Stimulated activated CD8-positive, alpha-beta memory T cell treated with anti-CD3 and anti-CD28 coated beads, Interleukin-12 subunit alpha, Interleukin-12 subunit beta, amount 100 ng/mL, for 24 hours (primary cell): ENCODE measurements around the gene UTP25.

Experiments used
- DNase-seq: peaks from one replicate; pipeline ENCODE4 v3.0.0-alpha.2; 2020; ENCODE audit errors: extremely low read depth

UTP25 gene

DNA sequence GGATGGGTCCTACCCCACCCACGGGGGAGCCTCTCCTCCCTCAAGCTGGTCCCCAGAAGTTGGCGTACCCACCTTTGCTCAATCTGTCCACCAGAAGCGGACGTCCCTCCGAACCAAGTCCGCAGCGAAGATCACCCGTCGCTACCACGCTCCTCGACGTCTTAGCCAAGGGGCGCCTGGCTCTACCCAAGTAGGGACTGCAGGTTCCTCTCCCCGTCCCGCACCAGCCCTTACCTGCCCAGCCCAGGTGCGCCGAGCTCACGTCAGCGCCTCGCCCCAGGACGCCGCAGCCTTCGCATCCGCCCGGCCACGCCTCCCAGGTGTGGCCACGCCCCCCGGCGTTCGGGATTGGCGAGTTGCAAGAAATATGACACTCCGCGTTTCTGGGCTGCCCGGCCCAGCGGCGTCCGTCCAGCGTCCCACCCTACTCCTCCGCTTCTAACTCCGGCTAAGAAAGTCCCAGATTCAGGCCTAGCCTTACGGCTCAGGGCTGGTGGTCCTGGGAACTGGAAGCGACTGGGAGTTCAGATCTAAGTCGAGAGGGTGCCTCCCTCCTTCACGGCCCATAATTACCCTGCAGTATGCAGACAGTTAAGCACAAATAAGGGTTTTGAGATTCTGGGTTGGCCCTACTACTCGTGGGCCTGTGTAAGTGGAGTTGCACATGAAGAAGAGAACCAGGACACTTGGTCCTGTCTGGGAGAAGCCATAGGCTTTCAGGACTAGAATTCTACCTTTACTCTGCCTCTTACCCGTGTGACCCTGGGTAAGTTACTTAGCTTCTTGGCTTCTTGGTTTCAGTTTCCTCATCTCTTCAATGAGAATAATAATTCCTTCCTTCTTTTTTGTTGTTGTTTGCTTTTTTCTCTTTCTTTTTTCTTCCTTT is 21.7 kb upstream of the UTP25 start, which contains the start of gene IRF6:
IRF6 (minus strand) TSS at position 268 of the 886 bp plus-strand sequence. CDS start 4,729 bp downstream, outside the sequence.
- peak; percentile 33 for DNase-seq

DNA sequence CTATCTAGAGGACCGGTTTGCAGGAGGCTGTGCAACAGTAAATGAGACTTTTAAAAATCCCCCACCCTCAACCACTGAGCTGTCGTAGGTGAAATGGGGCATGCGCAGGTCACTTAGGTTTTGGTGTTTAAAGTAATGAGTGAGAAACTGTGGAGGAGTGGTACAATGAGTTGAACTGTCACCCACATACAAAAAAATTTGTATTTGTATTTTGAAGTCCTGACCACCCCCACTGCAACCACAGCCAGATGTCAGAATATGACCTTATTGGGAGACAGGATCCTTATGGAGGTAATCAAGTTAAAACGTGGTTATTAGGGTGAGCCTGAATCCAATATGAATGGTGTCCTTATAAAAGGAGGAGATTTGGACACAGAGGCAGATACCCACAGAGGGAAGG is 20.3 kb upstream of the UTP25 start:
- DNase-seq = no peak

DNA sequence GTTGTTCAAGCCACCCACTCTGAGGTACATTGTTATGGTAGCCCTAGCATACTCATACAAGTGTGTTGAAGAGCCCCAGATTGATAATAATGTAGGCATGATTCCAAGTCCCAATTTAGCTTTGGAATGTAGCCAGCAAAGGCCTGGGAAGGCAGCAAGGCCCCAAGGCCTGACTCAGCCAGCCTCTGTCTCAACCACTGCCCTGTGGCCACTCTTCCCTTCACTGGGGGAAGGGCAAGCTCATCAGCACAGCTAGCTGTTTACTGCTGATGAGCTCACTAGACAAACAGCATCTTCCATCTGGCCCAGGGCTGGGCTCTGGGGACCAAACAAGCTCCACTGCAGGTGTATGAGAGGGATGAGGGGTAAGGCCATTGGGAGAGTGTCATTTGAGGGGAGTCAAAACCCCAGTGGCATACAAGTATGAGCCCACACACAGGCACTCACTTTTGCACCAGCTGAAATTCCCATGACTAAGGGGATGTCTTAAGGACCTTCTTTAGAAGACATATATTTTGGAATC is 19.7 kb upstream of the UTP25 start:
- no peak for DNase-seq

DNA sequence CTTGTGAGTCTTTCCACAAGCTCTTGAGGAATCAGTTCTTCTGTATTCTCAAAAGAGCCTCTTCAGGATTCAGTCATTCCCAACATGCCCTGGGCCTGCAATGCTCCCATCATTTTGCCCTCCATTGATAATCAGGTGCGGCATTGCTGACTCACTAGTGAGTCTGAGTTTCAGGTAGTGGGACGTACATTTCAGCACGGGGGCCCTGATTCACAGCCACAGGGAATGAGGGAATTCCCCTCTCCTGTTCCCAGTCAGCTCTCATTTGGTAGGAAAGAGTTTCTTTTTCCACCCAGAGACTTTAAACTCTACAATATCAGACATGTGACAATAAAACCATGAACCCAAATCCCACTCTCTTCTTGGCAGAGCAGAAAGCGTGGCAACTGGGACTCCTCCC is 18.2 kb upstream of the UTP25 start:
- DNase-seq = no peak

GRCh38 chr1:209810783-209811182 is 17.0 kb upstream of the UTP25 start:
- no peak for DNase-seq

DNA sequence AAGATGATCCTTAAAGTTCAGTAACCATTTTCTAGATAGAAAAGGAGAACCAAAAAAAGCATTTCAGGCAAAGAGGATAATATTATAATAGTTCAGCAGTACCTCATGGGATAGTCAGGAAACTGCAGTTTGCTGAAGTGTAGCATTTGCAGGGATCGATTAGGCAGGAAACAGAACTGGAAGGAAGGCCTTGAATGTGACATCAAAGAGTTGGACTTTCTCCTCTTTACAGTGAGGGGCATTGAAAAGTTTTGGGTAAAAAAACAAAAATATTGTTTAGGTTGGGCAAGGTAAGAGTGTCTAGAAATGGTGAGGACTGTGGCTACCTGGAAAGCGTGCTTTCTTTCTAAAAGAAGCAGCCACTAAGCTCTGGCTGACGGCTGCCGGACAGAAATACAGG is 13.9 kb upstream of the UTP25 start:
- DNase-seq = no peak

- no peak for DNase-seq
These were observed 12.3 kb upstream of the UTP25 start for GRCh38 chr1:209815490-209815889.

DNA sequence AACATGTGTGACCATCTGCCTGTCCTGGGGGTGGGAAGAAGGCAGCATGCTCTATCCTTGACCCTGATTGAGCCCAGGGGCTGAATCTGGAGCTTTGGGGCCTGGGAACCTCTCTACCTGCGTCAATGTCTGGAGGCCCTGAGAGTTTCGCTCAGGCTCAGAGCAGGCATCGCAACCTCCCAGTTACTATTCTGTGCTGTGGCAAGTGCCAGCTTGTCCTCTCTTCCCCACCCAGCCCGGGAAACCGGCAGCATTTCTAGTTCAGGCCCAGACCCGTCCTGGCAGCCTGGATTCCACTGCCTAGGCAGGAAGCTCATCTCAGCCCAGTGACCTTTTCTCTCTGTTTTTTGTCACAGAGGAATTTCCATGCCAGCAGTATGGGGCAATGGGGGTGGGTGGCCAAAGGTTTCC is 11.8 kb upstream of the UTP25 start:
- DNase-seq = no peak

DNA sequence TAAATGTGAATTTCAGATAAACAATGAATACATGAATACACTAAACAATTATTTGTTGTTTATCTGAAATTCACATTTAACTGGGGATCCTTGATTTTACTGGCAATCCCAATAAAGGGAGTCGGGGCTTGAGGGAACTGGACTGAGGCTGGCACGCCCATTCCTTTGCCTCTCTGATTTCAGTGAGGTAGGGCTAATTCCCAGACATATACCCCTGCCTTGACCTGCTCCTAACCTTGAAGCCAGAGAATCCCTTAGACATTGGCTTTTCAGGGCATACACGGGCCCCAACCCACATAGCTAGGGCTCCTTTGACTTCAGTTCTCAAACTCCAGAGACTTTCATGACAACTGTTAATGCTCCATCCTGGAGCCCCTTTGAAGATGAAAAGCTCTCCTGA is 10.8 kb upstream of the UTP25 start:
- no peak for DNase-seq

GRCh38 chr1:209817691-209818090 is 10.1 kb upstream of the UTP25 start:
- DNase-seq = no peak

- DNase-seq = no peak
These were observed 8.7 kb upstream of the UTP25 start for GRCh38 chr1:209819058-209819457.

- no peak for DNase-seq
These were observed 6.8 kb upstream of the UTP25 start for GRCh38 chr1:209820986-209821385.

DNA sequence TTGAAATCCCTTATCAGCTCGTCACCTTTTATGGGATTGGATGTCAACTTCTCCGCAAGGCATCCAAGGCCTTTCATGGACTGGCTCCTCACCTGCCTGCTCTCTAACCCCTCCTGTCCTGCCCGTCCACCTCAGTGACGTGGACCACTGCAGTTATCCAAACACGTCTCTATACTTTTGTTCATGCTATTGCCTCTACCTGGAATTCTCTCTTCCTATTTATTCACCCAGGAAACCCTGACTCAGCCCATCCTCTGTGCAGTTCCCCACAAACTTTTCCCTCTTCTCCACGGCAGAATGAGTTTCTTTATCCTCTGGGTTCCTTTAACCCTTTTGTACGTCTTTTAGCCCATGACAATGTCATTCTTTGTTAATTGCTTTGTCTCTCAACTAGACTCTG is 5.1 kb upstream of the UTP25 start:
- no peak for DNase-seq

- DNase-seq = no peak
These were observed 4.4 kb upstream of the UTP25 start for GRCh38 chr1:209823143-209824041.

- DNase-seq = no peak
These were observed 2.0 kb upstream of the UTP25 start for GRCh38 chr1:209825591-209826434.

GRCh38 chr1:209829716-209830115 is 1.9 kb downstream of the UTP25 start:
- no peak for DNase-seq

- no peak for DNase-seq
These were observed 3.0 kb downstream of the UTP25 start for GRCh38 chr1:209830722-209831121.

- no peak for DNase-seq
These were observed 3.8 kb downstream of the UTP25 start for GRCh38 chr1:209831615-209832014.

DNA sequence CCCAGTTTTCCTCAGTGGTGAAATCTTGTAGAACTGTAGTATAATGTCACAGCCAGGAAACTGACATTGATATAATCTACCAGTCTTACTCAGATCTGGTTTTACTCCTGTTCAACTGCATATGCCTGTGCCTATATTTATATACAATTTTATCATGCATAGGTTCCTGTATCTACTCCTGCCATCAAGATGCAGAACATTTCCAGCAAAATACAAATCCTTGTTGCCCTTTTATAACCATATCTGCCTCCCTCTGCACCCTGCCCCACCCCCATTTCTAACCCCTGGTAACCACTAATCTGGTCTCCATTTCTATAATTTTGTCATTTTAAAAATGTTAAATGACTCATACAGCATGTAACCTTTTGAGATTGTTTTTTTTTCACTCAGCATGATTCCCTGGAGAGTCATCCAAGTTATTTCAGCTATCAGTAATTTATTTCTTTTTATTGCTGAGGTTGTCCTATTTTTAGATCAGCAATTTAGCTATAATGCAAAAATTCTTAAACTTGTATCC is 8.1 kb downstream of the UTP25 start:
- no peak for DNase-seq

- no peak for DNase-seq
These were observed 9.9 kb downstream of the UTP25 start for GRCh38 chr1:209837671-209838070.

DNA sequence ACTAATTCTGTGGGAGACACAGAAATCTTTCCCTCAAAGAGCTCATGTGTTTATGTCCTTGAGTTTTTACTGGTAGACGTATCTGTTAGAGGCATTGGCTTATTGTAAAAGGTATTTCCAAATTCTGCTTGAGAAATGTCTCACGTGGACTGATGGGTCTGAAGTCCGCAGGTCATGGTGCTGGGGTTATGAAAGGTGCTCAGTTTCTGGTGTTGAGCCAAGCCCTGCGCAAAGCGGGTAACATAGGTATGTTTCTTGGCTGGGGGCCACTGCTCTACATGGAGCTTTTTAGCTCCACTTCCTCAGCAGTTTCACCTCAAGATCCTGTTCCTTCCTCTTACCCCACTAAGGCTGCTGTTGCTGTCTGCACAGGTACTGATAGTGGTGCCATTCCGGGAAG is 10.8 kb downstream of the UTP25 start:
- no peak for DNase-seq
